ENCODE data around the gene GPR146. TPM values are rescaled to one million over a fixed set of nuclear protein-coding genes. Genes with fewer than 3 reads are reported as not detected.

Gene GPR146
- total and polyA plus RNA-seq, 2 of the 8 experiments (the other 6 are each of a cell fraction or from before 2014, with no cell fraction given) = 1.8 to 2.7 TPM

DNA sequence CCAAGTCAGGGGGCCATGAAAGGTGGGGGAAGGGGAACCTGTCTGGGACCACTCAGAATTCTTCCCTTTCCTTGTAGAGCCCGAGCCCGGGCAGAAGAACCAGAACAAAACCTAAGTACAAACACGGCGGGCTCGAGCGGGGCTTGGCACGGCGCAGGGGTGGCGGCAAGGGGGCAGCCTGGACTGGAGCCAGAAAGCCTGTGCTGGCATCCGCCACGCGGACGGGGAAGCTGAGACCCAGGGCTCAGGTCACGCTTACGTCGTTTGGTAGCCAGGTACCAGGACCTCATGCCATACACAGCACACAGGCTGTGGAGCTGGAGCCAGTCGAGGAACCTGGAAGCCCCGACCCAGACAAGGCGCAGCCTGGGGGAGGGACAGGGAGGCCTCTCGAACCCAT lies 37.0 kb downstream of the GPR146 start (continued):
- TF ChIP-seq JUN (IDR thresholded peaks at IDR 0.05; ENCODE audit: low read depth, low read length) (no peak), TAF1 (IDR thresholded peaks at IDR 0.05; ENCODE audit: low read depth, low read length) (no peak), CBX8 (IDR thresholded peaks at IDR 0.05; ENCODE audit: borderline replicate concordance, low read depth, low read length) (no peak), ATF2 (IDR thresholded peaks at IDR 0.05; ENCODE audit: low read length) (no peak), HDAC2 (IDR thresholded peaks at IDR 0.05; ENCODE audit: borderline replicate concordance in 1 of 2, low read depth in 2 of 2, low read length in 2 of 2) (no peak)
- TF ChIP-seq, protein P1, sequence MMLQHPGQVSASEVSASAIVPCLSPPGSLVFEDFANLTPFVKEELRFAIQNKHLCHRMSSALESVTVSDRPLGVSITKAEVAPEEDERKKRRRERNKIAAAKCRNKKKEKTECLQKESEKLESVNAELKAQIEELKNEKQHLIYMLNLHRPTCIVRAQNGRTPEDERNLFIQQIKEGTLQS (IDR thresholded peaks at IDR 0.05; ENCODE audit: insufficient read depth, low read depth, low read length) = no peak

Data from H1 (cell line).